OCI-LY3 (cell line): ENCODE results near the gene KCNN3.

Source experiments
- EZH2phosphoT487 ChIP-seq: fragments of 200-600 bp; shearing (Covaris generic); IDR thresholded peaks from 2 replicates; pipeline ENCODE4 v1.6.1; 2018; ENCODE audit warnings: antibody characterized with exemption, mixed run types, low read depth
- TF ChIP-seq, protein P1 (sequence below): fragments of 200-600, 300-600 bp; sonication (generic); IDR thresholded peaks from 2 replicates; pipeline ENCODE4 v1.5.1; 2014; ENCODE audit warnings: antibody characterized with exemption, low read length, low read depth

DNA sequence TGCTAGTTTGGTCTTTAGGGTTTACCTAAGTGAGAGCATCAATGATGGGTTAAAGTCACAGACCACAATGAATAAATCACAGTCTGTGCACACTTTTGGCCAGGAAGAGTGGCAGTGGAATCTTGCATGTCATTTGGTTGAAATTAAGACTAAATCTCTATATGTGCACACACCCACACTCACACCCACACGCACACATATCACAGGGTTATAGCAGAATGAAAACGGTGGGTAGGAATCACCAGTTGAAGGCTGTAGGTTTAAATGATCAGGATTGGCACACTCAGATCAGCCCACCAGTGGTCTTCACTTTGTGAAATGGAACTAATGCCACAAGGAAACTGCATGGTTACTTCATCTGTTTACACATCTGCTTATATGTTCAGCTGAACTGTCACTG lies 164.5 kb downstream of the KCNN3 start:
- TF ChIP-seq, protein P1, sequence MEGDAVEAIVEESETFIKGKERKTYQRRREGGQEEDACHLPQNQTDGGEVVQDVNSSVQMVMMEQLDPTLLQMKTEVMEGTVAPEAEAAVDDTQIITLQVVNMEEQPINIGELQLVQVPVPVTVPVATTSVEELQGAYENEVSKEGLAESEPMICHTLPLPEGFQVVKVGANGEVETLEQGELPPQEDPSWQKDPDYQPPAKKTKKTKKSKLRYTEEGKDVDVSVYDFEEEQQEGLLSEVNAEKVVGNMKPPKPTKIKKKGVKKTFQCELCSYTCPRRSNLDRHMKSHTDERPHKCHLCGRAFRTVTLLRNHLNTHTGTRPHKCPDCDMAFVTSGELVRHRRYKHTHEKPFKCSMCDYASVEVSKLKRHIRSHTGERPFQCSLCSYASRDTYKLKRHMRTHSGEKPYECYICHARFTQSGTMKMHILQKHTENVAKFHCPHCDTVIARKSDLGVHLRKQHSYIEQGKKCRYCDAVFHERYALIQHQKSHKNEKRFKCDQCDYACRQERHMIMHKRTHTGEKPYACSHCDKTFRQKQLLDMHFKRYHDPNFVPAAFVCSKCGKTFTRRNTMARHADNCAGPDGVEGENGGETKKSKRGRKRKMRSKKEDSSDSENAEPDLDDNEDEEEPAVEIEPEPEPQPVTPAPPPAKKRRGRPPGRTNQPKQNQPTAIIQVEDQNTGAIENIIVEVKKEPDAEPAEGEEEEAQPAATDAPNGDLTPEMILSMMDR, result no peak
- TF ChIP-seq EZH2phosphoT487, result no peak
